ENCODE measurements around the gene EPHB2.

DNA sequence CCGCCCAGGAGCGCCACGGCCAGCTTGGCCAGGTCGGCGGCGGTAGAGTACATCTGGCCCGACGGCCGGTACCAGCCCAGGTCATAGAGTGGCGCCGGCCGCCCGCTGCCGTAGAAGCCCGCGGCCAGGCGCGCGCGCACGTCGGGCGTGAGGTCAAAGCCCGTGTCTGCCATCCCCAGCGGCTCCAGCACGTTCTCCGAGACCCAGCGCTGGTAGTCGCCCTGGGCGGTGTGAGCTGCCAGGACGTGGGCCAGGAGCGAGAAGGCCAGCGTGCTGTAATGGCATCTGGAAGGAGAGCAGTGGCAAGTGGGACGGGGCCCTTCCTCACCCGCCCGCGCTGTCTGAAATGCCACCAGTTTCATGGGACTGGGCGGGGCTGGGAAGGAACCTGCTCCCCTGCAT lies 243.1 kb downstream of the EPHB2 start:
- TF ChIP-seq CTCF (IDR thresholded peaks at IDR 0.05), result no peak
- TF ChIP-seq EZH2 (IDR thresholded peaks at IDR 0.05; ENCODE audit: borderline replicate concordance, insufficient read depth, low read depth, low read length, poor library complexity, severe bottlenecking), result no peak

Data from B cell (primary cell).